Testis (tissue), 2 donors: ENCODE data around the gene ZNF860.

Experiments used
- POLR2A ChIP-seq: fragments of 450-650 bp; IDR thresholded peaks from one replicate; pipeline ENCODE4 v1.6.1; 2017; ENCODE audit warnings: antibody characterized with exemption, mild to moderate bottlenecking, moderate library complexity
- TF ChIP-seq, protein P1 (sequence below), 3 experiments: fragments of 450-650 bp in 2 of 3; fragments of 200-600 bp in 1 of 3; sonication (generic) in 1 of 3; IDR thresholded peaks; one replicate each; pipeline ENCODE4 v1.5.1; 2016 to 2019; ENCODE audit warnings: antibody characterized with exemption in 3 of 3, mild to moderate bottlenecking in 2 of 3, moderate library complexity in 1 of 3

GRCh38 chr3:31985831-31986230 lies 4.3 kb downstream of the ZNF860 start:
- TF ChIP-seq POLR2A = no peak
- TF ChIP-seq, protein P1, sequence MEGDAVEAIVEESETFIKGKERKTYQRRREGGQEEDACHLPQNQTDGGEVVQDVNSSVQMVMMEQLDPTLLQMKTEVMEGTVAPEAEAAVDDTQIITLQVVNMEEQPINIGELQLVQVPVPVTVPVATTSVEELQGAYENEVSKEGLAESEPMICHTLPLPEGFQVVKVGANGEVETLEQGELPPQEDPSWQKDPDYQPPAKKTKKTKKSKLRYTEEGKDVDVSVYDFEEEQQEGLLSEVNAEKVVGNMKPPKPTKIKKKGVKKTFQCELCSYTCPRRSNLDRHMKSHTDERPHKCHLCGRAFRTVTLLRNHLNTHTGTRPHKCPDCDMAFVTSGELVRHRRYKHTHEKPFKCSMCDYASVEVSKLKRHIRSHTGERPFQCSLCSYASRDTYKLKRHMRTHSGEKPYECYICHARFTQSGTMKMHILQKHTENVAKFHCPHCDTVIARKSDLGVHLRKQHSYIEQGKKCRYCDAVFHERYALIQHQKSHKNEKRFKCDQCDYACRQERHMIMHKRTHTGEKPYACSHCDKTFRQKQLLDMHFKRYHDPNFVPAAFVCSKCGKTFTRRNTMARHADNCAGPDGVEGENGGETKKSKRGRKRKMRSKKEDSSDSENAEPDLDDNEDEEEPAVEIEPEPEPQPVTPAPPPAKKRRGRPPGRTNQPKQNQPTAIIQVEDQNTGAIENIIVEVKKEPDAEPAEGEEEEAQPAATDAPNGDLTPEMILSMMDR (IDR thresholded peaks at IDR 0.05) = no peak
